ENCODE measurements around the gene CFAP99. TPM values are rescaled to one million over a fixed set of nuclear protein-coding genes. Genes with fewer than 3 reads are reported as not detected.

The CFAP99 gene
- polyA plus RNA-seq, 3 donors = 0.15 to 0.27 TPM; not detected in 1

- Histone ChIP-seq H3K9me3 (replicated peaks in 1 of 2; ENCODE audit: control insufficient read depth in 1 of 2, insufficient read depth in 1 of 2, low read length in 2 of 2) (no peaks in the 10 kb centered on the region), H3K4me3 (replicated peaks in 1 of 3; ENCODE audit: low read depth in 2 of 3, low read length in 3 of 3) (no peak overlapping the region), H3K4me1 (ENCODE audit: control insufficient read depth in 1 of 2, insufficient read depth in 2 of 2, low read length in 2 of 2) (peaks cover 63 to 70% of the 10 kb centered on the region in 2 donors), H4K20me1 (ENCODE audit: insufficient read depth, low read length) (peaks cover 92% of the 10 kb centered on the region), H3K36me3 (replicated peaks in 1 of 2; ENCODE audit: control insufficient read depth in 1 of 2, insufficient read depth in 2 of 2, low read length in 2 of 2) (no peaks in the 10 kb centered on the region), H3K27ac (ENCODE audit: low read depth in 1 of 2, low read length in 2 of 2) (peak overlapping the region; percentile 29 to 71), H2AFZ (ENCODE audit: insufficient read depth, low read depth, low read length, poor library complexity, severe bottlenecking) (no peak overlapping the region), H3K9ac (ENCODE audit: insufficient read depth, low read length, poor library complexity, severe bottlenecking) (no peak overlapping the region), H3K27me3 (ENCODE audit: control insufficient read depth in 2 of 2, insufficient read depth in 2 of 2, low read length in 2 of 2) (no peaks in the 10 kb centered on the region), H3K79me2 (ENCODE audit: insufficient read depth, low read length) (peaks cover 95% of the 10 kb centered on the region), H3K4me2 (replicated peaks; ENCODE audit: extremely low read depth, low read length, poor library complexity, severe bottlenecking) (no peak overlapping the region)
- peak overlapping the region; percentile 62 to 92 (median 85) for H3K27ac Mint-ChIP-seq
- peaks cover 95% of the 10 kb centered on the region for H3K4me1 Mint-ChIP-seq
- H3K9me3 Mint-ChIP-seq = no peaks in the 10 kb centered on the region
- DNase-seq = no peak
- intact Hi-C loops (cut with micrococcal nuclease) = no loop called here
- no peak overlapping the region for H3K4me3 Mint-ChIP-seq
- WGBS (ENCODE audit: insufficient coverage) = 100% methylated on average over 2 of the region's 4 CpGs
- H3K36me3 Mint-ChIP-seq = peaks cover 4 to 19% of the 10 kb centered on the region in 2 donors
- peaks cover 0 to 1% (median 1%) of the 10 kb centered on the region in 3 donors for H3K27me3 Mint-ChIP-seq (ENCODE audit: low read depth in 3 of 3)
- no peak for TF ChIP-seq CTCF (IDR thresholded peaks at IDR 0.05)
Observed at GRCh38 chr4:2482192-2482591, 63.4 kb downstream of the CFAP99 start.

GRCh38 chr4:2482693-2483092 lies 63.9 kb downstream of the CFAP99 start:
- Histone ChIP-seq H4K20me1 (ENCODE audit: insufficient read depth, low read length) (peaks cover 92% of the 10 kb centered on the region), H3K4me2 (replicated peaks; ENCODE audit: extremely low read depth, low read length, poor library complexity, severe bottlenecking) (no peak overlapping the region), H3K4me3 (replicated peaks in 1 of 3; ENCODE audit: low read depth in 2 of 3, low read length in 3 of 3) (no peak overlapping the region), H3K4me1 (ENCODE audit: control insufficient read depth in 1 of 2, insufficient read depth in 2 of 2, low read length in 2 of 2) (peaks cover 68 to 75% of the 10 kb centered on the region in 2 donors), H3K9me3 (replicated peaks in 1 of 2; ENCODE audit: control insufficient read depth in 1 of 2, insufficient read depth in 1 of 2, low read length in 2 of 2) (no peaks in the 10 kb centered on the region), H3K9ac (ENCODE audit: insufficient read depth, low read length, poor library complexity, severe bottlenecking) (no peak overlapping the region), H3K27me3 (ENCODE audit: control insufficient read depth in 2 of 2, insufficient read depth in 2 of 2, low read length in 2 of 2) (no peaks in the 10 kb centered on the region), H3K79me2 (ENCODE audit: insufficient read depth, low read length) (peaks cover 95% of the 10 kb centered on the region), H2AFZ (ENCODE audit: insufficient read depth, low read depth, low read length, poor library complexity, severe bottlenecking) (no peak overlapping the region), H3K36me3 (replicated peaks in 1 of 2; ENCODE audit: control insufficient read depth in 1 of 2, insufficient read depth in 2 of 2, low read length in 2 of 2) (no peaks in the 10 kb centered on the region), H3K27ac (ENCODE audit: low read depth in 1 of 2, low read length in 2 of 2) (peak overlapping the region; percentile 29 to 71)
- H3K27me3 Mint-ChIP-seq (ENCODE audit: low read depth in 3 of 3) = peaks cover 0 to 1% (median 0%) of the 10 kb centered on the region in 3 donors
- H3K4me1 Mint-ChIP-seq = peaks cover 93% of the 10 kb centered on the region
- no peak for TF ChIP-seq CTCF (IDR thresholded peaks at IDR 0.05)
- WGBS (ENCODE audit: insufficient coverage) = 80% methylated on average over 1 of the region's 3 CpGs
- H3K9me3 Mint-ChIP-seq = no peaks in the 10 kb centered on the region
- DNase-seq = no peak
- intact Hi-C loops (cut with micrococcal nuclease) = no loop called here
- H3K27ac Mint-ChIP-seq = peak overlapping the region; percentile 69 to 92 (median 84)
- peak overlapping the region in 1 of 2 donors; percentile 11 for H3K4me3 Mint-ChIP-seq
- H3K36me3 Mint-ChIP-seq = peaks cover 4 to 16% of the 10 kb centered on the region in 2 donors
